Measurements from ENCODE around the gene PROSER3. TPM values are rescaled to one million over a fixed set of nuclear protein-coding genes. Genes with fewer than 3 reads are reported as not detected.
"Not testable (repeated sequence)": the region's sequence is repeated elsewhere in the genome, so short reads cannot be mapped to it uniquely, and the experiment has no call there.

PROSER3 gene
- total RNA-seq, 1 experiment from 2014 or later = 1.3 TPM

GRCh38 chr19:35793381-35794165 is 35.6 kb downstream of the PROSER3 start:
- no peak for DNase-seq (ENCODE audit: low read depth, low spot score)
- in situ Hi-C loops (cut with HindIII; ENCODE audit: low pct_unique_long_range_greater_than_20kb, low sequenced_read_pairs) = no loop called here

GRCh38 chr19:35795564-35795963 is 37.6 kb downstream of the PROSER3 start:
- in situ Hi-C loops (cut with HindIII; ENCODE audit: low pct_unique_long_range_greater_than_20kb, low sequenced_read_pairs); DNase-seq (ENCODE audit: low read depth, low spot score): not testable (repeated sequence)

GRCh38 chr19:35796645-35797542 is 38.9 kb downstream of the PROSER3 start:
- in situ Hi-C loops (cut with HindIII; ENCODE audit: low pct_unique_long_range_greater_than_20kb, low sequenced_read_pairs) = no loop called here
- DNase-seq (ENCODE audit: low read depth, low spot score) = no peak

DNA sequence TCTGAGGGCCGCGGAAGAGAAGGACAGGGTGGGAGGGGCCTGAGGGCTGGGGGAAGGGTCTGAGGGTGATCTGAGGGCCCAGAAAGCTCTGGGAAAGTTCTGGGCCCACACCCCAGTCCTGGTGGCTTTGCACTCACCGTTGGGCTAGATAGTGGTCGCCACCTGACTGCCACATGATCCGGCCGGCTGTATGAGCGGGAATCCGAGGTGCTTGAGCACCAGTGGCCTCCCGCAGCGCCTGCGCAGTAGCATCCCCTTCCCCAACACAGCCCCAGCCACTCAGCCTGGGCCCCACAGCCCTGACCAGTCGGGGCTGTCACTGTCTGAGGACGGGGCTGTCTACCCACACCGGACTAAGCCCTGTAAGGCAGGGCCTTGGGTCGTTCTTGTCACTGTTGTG is 39.7 kb downstream of the PROSER3 start:
- DNase-seq (ENCODE audit: low read depth, low spot score) = no peak

DNA sequence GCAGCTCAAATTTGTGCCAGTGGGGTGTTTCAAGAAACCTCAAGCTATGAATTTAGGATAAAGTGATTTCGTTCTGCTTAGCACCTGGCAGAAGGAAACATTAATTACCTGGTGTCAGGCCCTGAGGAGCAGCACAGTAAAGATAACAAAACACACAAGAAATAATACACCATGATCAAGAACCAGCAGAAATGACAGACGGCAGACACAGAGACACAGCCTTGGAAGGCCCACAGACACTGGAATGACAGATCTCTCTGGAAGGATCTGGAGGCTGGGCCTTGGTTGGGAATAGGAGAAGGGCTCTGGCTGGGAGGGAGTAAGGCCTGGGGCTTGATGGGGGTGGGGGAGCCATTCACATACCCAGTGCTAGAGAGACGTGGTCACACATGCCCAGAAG is 43.9 kb downstream of the PROSER3 start:
- in situ Hi-C loops (cut with HindIII; ENCODE audit: low pct_unique_long_range_greater_than_20kb, low sequenced_read_pairs) = no loop called here
- no peak for DNase-seq (ENCODE audit: low read depth, low spot score)

More for the DNA sequence above, 39.7 kb downstream of the PROSER3 start:
- in situ Hi-C loops (cut with HindIII; ENCODE audit: low pct_unique_long_range_greater_than_20kb, low sequenced_read_pairs) = no loop called here

GRCh38 chr19:35805526-35806102 is 47.6 kb downstream of the PROSER3 start:
- no peak for DNase-seq (ENCODE audit: low read depth, low spot score)
- in situ Hi-C loops (cut with HindIII; ENCODE audit: low pct_unique_long_range_greater_than_20kb, low sequenced_read_pairs) = no loop called here

- in situ Hi-C loops (cut with HindIII; ENCODE audit: low pct_unique_long_range_greater_than_20kb, low sequenced_read_pairs) = no loop called here
- DNase-seq (ENCODE audit: low read depth, low spot score) = no peak
These were observed 48.6 kb downstream of the PROSER3 start for GRCh38 chr19:35806597-35806996.

GRCh38 chr19:35807633-35808032 is 49.7 kb downstream of the PROSER3 start:
- in situ Hi-C loops (cut with HindIII; ENCODE audit: low pct_unique_long_range_greater_than_20kb, low sequenced_read_pairs) = no loop called here
- no peak for DNase-seq (ENCODE audit: low read depth, low spot score)

DNA sequence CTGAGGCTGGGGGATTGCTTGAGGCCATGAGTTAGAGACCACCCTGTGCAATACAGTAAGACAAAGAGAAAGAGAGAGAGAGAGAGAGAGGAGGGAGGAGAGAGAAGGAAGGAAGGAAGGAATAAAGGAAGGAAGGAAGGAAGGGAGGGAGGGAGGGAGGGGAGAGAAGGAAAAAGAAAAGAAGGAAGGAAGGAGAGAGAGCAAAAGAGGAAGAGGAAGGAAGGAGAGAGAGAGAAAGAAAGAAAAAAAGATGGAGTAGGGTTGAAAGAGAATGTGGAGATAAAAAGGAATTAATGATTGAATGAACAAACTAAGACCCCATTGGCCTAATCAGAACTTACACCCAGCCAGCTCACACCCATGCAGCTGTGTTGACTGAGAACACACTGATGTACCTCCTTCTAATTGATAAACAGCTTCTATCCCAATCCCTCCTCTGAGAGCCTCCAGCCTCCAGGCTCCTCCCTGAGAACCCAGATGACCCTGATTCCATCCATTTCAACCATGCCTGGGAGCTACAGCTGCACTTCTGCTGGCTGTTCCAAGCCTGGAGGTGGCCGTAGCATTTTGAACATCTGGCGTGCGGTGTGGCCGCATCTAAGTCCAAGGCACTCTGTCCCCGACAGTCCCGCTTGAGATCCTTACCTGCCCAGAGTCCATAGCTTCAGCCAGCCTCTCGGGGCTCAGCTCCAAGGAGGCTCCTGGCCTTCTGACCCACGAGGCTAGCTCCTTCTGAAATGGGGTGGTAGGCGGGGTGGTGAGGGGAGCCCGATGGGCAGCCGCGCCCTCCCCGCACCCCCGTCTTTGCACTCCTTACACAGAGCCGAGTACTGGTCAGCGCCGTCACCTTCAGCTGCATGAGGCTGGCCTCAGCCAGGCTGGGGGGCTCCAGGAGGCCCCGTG is 53.6 kb downstream of the PROSER3 start:
- no peak for DNase-seq (ENCODE audit: low read depth, low spot score)
- in situ Hi-C loops (cut with HindIII; ENCODE audit: low pct_unique_long_range_greater_than_20kb, low sequenced_read_pairs) = no loop called here

DNA sequence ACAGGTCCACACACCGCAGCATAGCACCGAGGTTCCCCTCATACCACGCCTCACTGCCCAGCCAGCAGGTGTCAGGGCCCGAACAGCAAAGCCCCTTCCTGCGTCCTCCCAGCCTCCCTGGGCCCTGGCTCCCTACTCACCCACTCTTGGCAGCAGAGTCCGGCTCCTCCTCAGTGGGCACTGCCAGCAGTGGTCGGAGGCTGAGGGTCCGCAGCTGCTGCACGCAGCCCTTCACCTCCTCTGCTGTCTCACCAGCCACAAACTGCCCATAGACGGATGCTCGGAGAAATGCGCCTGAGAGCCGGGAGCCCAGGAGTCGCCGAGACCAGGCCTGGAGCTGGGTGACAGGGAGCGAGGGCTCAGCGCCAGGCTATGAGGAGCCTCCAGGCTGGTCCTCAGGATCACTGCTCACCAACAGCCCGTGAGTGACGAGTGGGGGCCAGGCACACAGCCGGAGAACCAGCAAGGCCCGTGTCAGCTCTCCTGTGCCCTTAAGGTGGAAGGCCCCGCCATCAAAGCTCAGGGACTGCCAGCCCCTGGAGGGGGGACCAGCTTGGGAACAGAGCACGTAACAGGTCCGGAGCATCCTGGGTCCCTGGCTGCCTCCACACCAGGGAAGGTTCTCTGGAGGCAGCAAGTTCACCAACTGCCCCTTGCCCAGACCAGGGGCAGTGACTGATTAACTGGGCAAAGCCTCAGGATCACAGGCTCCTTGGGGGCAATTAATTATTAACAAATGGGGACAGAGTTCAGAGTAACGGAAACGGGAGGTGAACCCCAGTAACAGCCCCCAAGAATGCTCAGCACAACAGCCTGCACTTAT is 54.5 kb downstream of the PROSER3 start, which contains the start of gene PRODH2:
Gene PRODH2 (minus strand): TSS at position 626 of the 823 bp plus-strand sequence. CDS start 40 bp downstream, at position 586.
- in situ Hi-C loops (cut with HindIII; ENCODE audit: low pct_unique_long_range_greater_than_20kb, low sequenced_read_pairs) = no loop called here

DNA sequence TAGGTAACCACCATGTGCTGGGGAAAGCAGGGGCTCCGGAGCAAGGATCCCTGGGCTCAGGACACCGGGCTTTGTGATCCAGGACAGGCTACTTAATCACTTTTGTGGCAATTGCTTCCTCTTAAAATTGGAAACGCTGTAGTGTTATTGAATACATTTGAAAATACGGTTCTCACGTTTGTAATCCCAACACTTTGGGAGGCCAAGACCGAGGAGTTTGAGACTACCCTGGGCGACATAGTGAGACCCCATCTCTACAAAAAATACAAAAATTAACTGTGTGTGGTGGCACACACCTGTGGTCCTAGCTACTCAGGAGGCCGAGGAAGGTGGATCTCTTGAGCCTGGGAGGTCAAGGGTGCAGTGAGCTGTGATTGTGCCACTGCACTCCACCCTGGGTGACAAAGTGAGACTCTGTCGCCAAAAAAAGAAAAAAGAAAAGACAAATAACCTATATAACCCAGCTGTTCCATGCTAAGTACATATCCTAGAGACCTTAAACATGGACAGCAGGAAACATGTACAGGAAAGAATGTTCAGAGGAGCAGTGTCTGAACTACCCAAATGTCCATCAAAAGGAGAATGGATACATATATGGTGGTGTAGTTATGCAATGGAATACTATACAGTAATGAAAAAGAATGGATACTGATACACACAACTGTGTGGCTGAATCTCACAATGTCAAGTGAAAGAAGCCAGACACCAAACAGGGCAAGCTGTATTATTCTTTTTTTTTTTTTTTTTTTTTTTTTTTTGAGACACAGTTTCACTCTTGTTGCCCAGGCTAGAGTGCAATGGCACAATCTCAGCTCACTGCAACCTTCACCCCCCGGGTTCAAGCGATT is 55.3 kb downstream of the PROSER3 start:
- in situ Hi-C loops (cut with HindIII; ENCODE audit: low pct_unique_long_range_greater_than_20kb, low sequenced_read_pairs) = no loop called here
- no peak for DNase-seq (ENCODE audit: low read depth, low spot score)

More for the DNA sequence above, 54.5 kb downstream of the PROSER3 start, which contains the start of gene PRODH2:
- DNase-seq (ENCODE audit: low read depth, low spot score) = no peak

DNA sequence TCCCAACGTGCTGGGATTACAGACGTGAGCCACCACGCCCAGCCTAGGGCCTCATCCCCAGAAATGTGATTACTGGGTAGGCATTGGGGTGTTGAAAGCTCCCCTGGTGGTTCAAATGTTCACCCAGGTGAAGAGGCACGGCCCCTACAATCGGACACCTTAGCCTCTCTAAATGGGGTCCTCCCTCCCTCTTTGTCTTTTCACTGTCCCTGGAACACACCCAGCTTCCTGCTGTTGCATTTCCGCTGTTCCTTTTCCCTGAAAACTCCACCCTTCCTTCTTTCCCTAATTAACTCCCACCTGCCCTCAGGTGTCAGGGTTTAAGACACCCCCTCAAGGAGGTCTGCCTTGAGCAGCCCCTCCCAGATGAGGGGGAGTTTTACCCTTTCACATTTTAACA is 58.3 kb downstream of the PROSER3 start:
- no peak for DNase-seq (ENCODE audit: low read depth, low spot score)
- in situ Hi-C loops (cut with HindIII; ENCODE audit: low pct_unique_long_range_greater_than_20kb, low sequenced_read_pairs) = no loop called here

DNA sequence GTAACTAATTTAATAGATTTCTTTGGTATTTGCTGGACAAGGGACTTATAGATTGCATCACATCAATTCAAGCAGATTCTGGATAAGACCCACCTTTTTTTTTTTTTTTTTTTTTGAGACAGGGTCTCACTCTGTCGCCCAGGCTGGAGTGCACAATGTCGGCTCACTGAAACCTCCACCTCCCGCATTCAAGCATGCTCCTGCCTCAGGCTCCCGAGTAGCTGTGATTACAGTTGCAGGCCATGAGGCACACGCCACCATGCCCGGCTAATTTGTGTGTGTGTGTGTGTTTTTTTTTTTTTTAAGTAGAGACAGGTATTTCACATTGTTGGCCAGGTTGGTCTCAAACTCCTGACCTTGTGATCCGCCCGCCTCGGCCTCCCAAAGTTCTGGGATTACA is 58.9 kb downstream of the PROSER3 start:
- in situ Hi-C loops (cut with HindIII; ENCODE audit: low pct_unique_long_range_greater_than_20kb, low sequenced_read_pairs) = no loop called here
- DNase-seq (ENCODE audit: low read depth, low spot score) = no peak

- no peak for DNase-seq (ENCODE audit: low read depth, low spot score)
- in situ Hi-C loops (cut with HindIII; ENCODE audit: low pct_unique_long_range_greater_than_20kb, low sequenced_read_pairs) = no loop called here
These were observed 60.5 kb downstream of the PROSER3 start for GRCh38 chr19:35818445-35818844.

Data from SK-MEL-5 (cell line).